GM21786 (cell line): ENCODE data around the gene RET.

Source experiments
- ATAC-seq: cut with Tn5 transposase; IDR thresholded peaks from one replicate; pipeline ENCODE4 v1.9.1; 2021; ENCODE audit not compliant: unreplicated experiment

The RET gene

GRCh38 chr10:43044448-43044921 is 32.4 kb upstream of the RET start:
- ATAC-seq: no peak

- ATAC-seq: no peak
These were observed 31.8 kb upstream of the RET start for GRCh38 chr10:43044961-43045621.

GRCh38 chr10:43045631-43046287 is 31.1 kb upstream of the RET start:
- no peak for ATAC-seq

GRCh38 chr10:43046288-43046991 is 30.4 kb upstream of the RET start:
- no peak for ATAC-seq

- ATAC-seq: no peak
These were observed 29.4 kb upstream of the RET start for GRCh38 chr10:43047288-43047970.

GRCh38 chr10:43048301-43049051 is 28.4 kb upstream of the RET start:
- no peak for ATAC-seq

- ATAC-seq: no peak
These were observed 27.8 kb upstream of the RET start for GRCh38 chr10:43049081-43049551.

GRCh38 chr10:43050011-43050410 is 26.9 kb upstream of the RET start:
- no peak for ATAC-seq

- ATAC-seq: no peak
These were observed 23.0 kb upstream of the RET start for GRCh38 chr10:43053825-43054224.

GRCh38 chr10:43054593-43054992 is 22.3 kb upstream of the RET start:
- no peak for ATAC-seq

- ATAC-seq: no peak
These were observed 21.7 kb upstream of the RET start for GRCh38 chr10:43055217-43055616.

- no peak for ATAC-seq
These were observed 20.8 kb upstream of the RET start for GRCh38 chr10:43055991-43056567.

GRCh38 chr10:43056568-43057011 is 20.3 kb upstream of the RET start:
- no peak for ATAC-seq

GRCh38 chr10:43057231-43057711 is 19.6 kb upstream of the RET start:
- no peak for ATAC-seq

- no peak for ATAC-seq
These were observed 19.0 kb upstream of the RET start for GRCh38 chr10:43057831-43058340.

- no peak for ATAC-seq
These were observed 18.0 kb upstream of the RET start for GRCh38 chr10:43058716-43059335.

GRCh38 chr10:43059336-43059720 is 17.5 kb upstream of the RET start:
- no peak for ATAC-seq

GRCh38 chr10:43059828-43060227 is 17.0 kb upstream of the RET start:
- no peak for ATAC-seq

GRCh38 chr10:43060291-43060690 is 16.6 kb upstream of the RET start:
- no peak for ATAC-seq
